ENCODE results near the gene ZNF205.
"Not testable (repeated sequence)": the region's sequence is repeated elsewhere in the genome, so short reads cannot be mapped to it uniquely, and the experiment has no call there.

The ZNF205 gene

GRCh38 chr16:3152027-3152276 lies 39.6 kb downstream of the ZNF205 start:
- DNase-seq = no peak

GRCh38 chr16:3152277-3152990 lies 40.0 kb downstream of the ZNF205 start:
- peak; percentile 88 for DNase-seq

GRCh38 chr16:3152991-3153368 lies 40.6 kb downstream of the ZNF205 start:
- DNase-seq = no peak

- DNase-seq = no peak
These were observed 42.8 kb downstream of the ZNF205 start for GRCh38 chr16:3155181-3155580.

GRCh38 chr16:3155972-3156371 lies 43.6 kb downstream of the ZNF205 start:
- DNase-seq = no peak

GRCh38 chr16:3157229-3158025 lies 45.0 kb downstream of the ZNF205 start:
- DNase-seq = peak; percentile 65

GRCh38 chr16:3158026-3158509 lies 45.7 kb downstream of the ZNF205 start:
- DNase-seq = no peak

- DNase-seq = peak; percentile 38
These were observed 46.3 kb downstream of the ZNF205 start for GRCh38 chr16:3158510-3159314.

GRCh38 chr16:3161235-3162018 lies 49.0 kb downstream of the ZNF205 start:
- peak; percentile 28 for DNase-seq

- DNase-seq = no peak
These were observed 52.0 kb downstream of the ZNF205 start for GRCh38 chr16:3164121-3164991.

- DNase-seq = no peak
These were observed 52.9 kb downstream of the ZNF205 start for GRCh38 chr16:3165111-3165822.

GRCh38 chr16:3166505-3166886 lies 54.1 kb downstream of the ZNF205 start:
- no peak for DNase-seq

- DNase-seq = not testable (repeated sequence)
These were observed 56.3 kb downstream of the ZNF205 start for GRCh38 chr16:3168729-3169128.

Measured in SHP77 treated with DMSO at 0.1 percent for 48 hours (cell line).